Suprapubic skin (tissue), 4 donors: ENCODE data around the gene RINT1. TPM values are rescaled to one million over a fixed set of nuclear protein-coding genes. Genes with fewer than 3 reads are reported as not detected.

Experiments
- DNase-seq, 2 donors: peaks; one replicate each; pipeline ENCODE4 v3.0.0-alpha.2; 2019; ENCODE audit warnings: low spot score in 2 of 2
- H3K27ac ChIP-seq: fragments of 200-600 bp; sonication (generic); one replicate; pipeline ENCODE4 v1.5.1; 2019
- H3K27me3 ChIP-seq: fragments of 200-600 bp; sonication (generic); one replicate; pipeline ENCODE4 v1.5.1; 2019
- H3K36me3 ChIP-seq: fragments of 200-600 bp; sonication (generic); one replicate; pipeline ENCODE4 v1.5.1; 2019
- H3K4me1 ChIP-seq: fragments of 200-600 bp; sonication (generic); one replicate; pipeline ENCODE4 v1.5.1; 2019
- H3K4me3 ChIP-seq: fragments of 200-600 bp; sonication (generic); one replicate; pipeline ENCODE4 v1.5.1; 2019; ENCODE audit warnings: mild to moderate bottlenecking
- H3K9me3 ChIP-seq: fragments of 200-600 bp; sonication (generic); one replicate; pipeline ENCODE4 v1.5.1; 2019
- EP300 ChIP-seq: sonication (generic); formaldehyde crosslinking; IDR thresholded peaks from one replicate; pipeline ENCODE4 v1.6.1; 2017; ENCODE audit warnings: antibody characterized with exemption
- POLR2A ChIP-seq, 2 donors: fragments of 450-650 bp; IDR thresholded peaks; one replicate each; pipeline ENCODE4 v1.6.1; 2017; ENCODE audit warnings: antibody characterized with exemption in 2 of 2, mild to moderate bottlenecking in 2 of 2, moderate library complexity in 2 of 2
- POLR2AphosphoS5 ChIP-seq, 3 donors: sonication (generic); formaldehyde crosslinking; IDR thresholded peaks; one replicate each; pipeline ENCODE4 v1.6.1; 2017; ENCODE audit warnings: antibody characterized with exemption in 3 of 3
- WGBS: methylation state at CpG from one replicate; pipeline ENCODE4 v1.1.5; 2018; 5-methylcytosine and 5-hydroxymethylcytosine counted together
- total RNA-seq, 4 donors: library from RNA; depleted of rRNA; stranded (reverse); fragments of >200 nt; gene quantifications; one replicate each; pipeline ENCODE4 v1.1.0, GENCODE V29; 2016
- TF ChIP-seq, protein P1 (sequence below), 2 donors: fragments of 200-600 bp in 1 of 2; fragments of 450-650 bp in 1 of 2; sonication (generic) in 1 of 2; IDR thresholded peaks; one replicate each; pipeline ENCODE4 v1.5.1; 2016 to 2019; ENCODE audit warnings: antibody characterized with exemption in 2 of 2, mild to moderate bottlenecking in 1 of 2, moderate library complexity in 1 of 2

The RINT1 gene
- total RNA-seq, 4 donors from 2014 or later: 12.9 to 39.5 (median 17.4) TPM

GRCh38 chr7:105600720-105601550 lies 68.9 kb downstream of the RINT1 start:
- Histone ChIP-seq H3K4me3 (no peak overlapping the region), H3K9me3 (no peaks in the 10 kb centered on the region), H3K27me3 (no peaks in the 10 kb centered on the region), H3K36me3 (no peaks in the 10 kb centered on the region), H3K27ac (no peak overlapping the region), H3K4me1 (no peaks in the 10 kb centered on the region)
- 76% methylated on average over 14 of the region's 14 CpGs for WGBS
- DNase-seq: peak in 1 of 2 donors; percentile 24
- TF ChIP-seq EP300 (no peak), POLR2A (IDR thresholded peaks at IDR 0.05) (no peak), POLR2AphosphoS5 (IDR thresholded peaks at IDR 0.05) (no peak)
- TF ChIP-seq, protein P1, sequence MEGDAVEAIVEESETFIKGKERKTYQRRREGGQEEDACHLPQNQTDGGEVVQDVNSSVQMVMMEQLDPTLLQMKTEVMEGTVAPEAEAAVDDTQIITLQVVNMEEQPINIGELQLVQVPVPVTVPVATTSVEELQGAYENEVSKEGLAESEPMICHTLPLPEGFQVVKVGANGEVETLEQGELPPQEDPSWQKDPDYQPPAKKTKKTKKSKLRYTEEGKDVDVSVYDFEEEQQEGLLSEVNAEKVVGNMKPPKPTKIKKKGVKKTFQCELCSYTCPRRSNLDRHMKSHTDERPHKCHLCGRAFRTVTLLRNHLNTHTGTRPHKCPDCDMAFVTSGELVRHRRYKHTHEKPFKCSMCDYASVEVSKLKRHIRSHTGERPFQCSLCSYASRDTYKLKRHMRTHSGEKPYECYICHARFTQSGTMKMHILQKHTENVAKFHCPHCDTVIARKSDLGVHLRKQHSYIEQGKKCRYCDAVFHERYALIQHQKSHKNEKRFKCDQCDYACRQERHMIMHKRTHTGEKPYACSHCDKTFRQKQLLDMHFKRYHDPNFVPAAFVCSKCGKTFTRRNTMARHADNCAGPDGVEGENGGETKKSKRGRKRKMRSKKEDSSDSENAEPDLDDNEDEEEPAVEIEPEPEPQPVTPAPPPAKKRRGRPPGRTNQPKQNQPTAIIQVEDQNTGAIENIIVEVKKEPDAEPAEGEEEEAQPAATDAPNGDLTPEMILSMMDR (IDR thresholded peaks at IDR 0.05): no peak

DNA sequence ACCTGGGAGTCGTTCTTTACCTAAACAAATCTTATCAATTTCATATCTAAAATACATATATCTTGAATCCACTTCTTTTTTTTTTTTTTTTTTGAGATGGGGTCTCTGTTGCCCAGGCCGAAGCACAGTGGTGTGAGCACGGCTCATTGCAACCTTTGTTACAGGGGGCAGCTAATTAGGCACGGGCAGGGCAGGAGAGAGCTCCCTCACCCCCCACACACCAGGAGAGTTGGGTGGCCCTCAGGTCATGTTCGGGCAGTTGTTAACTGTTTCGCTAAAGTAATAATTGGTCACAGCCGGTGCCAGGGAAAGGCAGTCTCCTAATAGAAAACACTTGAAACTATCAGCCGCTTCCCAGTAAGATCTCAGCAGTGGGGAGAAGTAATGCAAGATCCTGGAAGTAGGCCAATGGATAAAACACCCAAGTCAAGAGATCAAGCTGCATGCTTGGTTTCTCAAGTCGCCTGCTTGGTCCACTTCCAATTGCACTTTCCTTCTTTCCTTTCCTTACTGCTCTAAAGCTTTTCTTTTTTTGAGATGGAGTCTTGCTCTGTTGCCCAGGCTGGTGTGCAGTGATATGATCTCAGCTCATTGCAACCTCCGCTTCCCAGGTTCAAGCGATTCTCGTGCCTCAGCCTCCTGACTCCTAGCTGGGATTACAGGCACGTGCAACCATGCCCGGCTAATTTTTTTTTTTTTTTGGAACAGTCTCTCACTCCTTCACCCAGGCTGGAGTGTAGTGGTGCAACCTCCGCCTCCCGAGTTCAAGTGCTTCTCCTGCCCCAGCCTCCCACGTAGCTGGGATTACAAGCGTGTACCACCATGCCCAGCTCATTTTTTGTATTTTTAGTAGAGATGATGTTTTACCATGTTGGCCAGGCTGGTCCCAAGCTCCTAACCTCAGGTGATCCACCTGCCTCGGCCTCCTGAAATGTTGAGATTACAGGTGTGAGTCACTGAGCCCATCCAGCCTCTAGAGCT lies 70.6 kb downstream of the RINT1 start:
- Histone ChIP-seq H3K36me3 (peaks cover 10% of the 10 kb centered on the region), H3K9me3 (no peaks in the 10 kb centered on the region), H3K27me3 (no peaks in the 10 kb centered on the region), H3K27ac (no peak overlapping the region), H3K4me1 (no peaks in the 10 kb centered on the region), H3K4me3 (no peak overlapping the region)
- WGBS: 79% methylated on average over 19 of the region's 19 CpGs
- no peak for DNase-seq
- TF ChIP-seq EP300: no peak
- TF ChIP-seq, protein P1 (IDR thresholded peaks at IDR 0.05): no peak
- no peak for TF ChIP-seq POLR2A (IDR thresholded peaks at IDR 0.05)
- no peak for TF ChIP-seq POLR2AphosphoS5 (IDR thresholded peaks at IDR 0.05)

- WGBS: 86% methylated on average over 8 of the region's 8 CpGs
- no peaks in the 10 kb centered on the region for H3K9me3 ChIP-seq
- no peak for TF ChIP-seq EP300
- TF ChIP-seq, protein P1 (IDR thresholded peaks at IDR 0.05): no peak
- TF ChIP-seq POLR2A (IDR thresholded peaks at IDR 0.05): no peak
- no peak for TF ChIP-seq POLR2AphosphoS5 (IDR thresholded peaks at IDR 0.05)
Measured at GRCh38 chr7:105610165-105610930, 78.3 kb downstream of the RINT1 start.

DNA sequence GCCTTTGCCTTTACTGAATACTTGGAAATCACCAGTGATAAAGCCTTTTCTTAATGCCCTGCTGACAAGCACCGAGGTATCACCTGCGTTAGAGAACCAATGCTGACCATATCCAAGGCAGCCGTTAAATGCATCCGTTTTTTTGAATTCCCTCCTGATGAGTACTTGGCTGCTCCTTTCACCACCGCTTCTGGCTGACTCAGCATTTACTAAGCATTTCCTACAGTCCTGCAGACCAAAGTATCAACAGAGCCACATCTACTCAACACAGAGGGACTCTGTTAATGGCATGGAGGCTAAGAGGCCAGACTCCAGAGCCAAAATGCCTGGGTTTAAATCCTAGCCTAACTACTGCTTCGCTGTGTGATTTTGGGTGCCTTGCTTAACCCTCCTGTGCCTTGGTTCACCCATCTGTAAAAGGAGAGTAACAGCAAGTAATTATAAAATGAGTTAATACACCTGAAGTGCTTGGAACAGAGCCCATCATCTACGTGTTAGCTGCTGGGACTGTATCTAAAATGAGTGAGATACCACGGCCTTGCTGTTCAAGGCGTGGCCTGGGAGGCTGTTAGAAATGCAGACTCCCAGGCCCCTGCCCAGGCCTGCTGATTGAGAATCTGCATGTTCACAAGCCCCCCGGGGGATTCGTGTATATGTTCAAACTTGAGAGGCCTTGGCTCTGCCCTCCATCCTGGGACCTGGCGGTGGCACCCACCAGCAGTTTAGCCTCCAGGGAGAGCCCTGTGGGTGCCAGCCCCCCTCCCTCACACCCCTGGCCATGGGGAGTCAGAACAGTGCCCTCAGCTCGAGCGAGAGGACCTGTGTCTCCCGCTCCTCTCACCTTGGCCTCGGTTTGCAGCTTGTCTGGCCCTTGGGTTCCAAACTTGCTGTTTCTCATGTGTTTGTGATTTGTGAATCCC lies 80.1 kb downstream of the RINT1 start:
- H3K27ac ChIP-seq: no peak overlapping the region
- WGBS: 81% methylated on average over 16 of the region's 16 CpGs

More at GRCh38 chr7:105610165-105610930, 78.3 kb downstream of the RINT1 start:
- Histone ChIP-seq H3K4me1 (no peaks in the 10 kb centered on the region), H3K27ac (no peak overlapping the region), H3K4me3 (no peak overlapping the region), H3K36me3 (peaks cover 47% of the 10 kb centered on the region), H3K27me3 (no peaks in the 10 kb centered on the region)
- no peak for DNase-seq

More for the DNA sequence above, 80.1 kb downstream of the RINT1 start:
- TF ChIP-seq POLR2A (IDR thresholded peaks at IDR 0.05) (no peak), EP300 (no peak), POLR2AphosphoS5 (IDR thresholded peaks at IDR 0.05) (no peak)
- TF ChIP-seq, protein P1 (IDR thresholded peaks at IDR 0.05): no peak
- peaks cover 54% of the 10 kb centered on the region for H3K36me3 ChIP-seq
- no peaks in the 10 kb centered on the region for H3K9me3 ChIP-seq
- no peaks in the 10 kb centered on the region for H3K27me3 ChIP-seq
- no peak for DNase-seq
- no peak overlapping the region for H3K4me3 ChIP-seq
- no peaks in the 10 kb centered on the region for H3K4me1 ChIP-seq
